Measurements from ENCODE around the gene GBGT1. TPM values are rescaled to one million over a fixed set of nuclear protein-coding genes. Genes with fewer than 3 reads are reported as not detected.

Gene GBGT1
- total and polyA plus RNA-seq, 4 donors, result 6.1 to 42.9 (median 23.2) TPM

DNA sequence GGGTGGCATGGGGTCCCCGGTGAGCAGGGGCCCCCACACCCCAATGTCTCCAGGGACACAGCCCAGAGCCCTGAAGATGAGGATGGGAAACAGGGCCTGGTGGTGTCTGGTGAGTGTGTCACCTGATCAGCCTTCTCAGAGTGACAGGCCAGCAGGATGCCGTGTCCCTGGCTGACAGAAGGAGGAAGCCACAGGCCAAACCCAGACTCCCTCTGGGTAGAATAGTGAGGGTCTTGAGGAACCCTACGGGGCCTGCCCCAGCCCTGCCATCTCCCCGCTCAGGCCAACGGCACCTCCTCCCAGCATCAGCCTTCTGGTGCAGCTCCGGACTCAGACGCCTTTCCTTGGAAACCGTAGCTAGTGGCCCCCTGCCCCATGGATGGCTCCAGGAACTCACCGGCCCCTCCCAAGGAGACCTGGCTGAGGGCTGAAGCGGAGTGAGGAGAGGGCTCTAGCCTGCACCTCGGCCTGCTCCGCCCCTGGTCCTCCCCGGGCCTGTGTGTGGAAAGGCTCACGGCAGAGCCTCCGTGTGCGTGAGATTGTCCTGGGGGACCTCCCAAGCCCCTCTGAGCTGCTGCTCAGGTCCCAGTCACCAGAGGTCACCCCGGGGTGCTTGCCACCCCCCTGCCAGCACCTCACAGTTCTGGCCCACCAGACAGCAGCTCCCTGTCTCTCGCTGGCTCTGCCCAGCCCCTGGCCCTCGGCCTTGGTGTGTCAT, 48.7 kb downstream of the GBGT1 start:
- no peak for ATAC-seq (ENCODE audit: insufficient read depth, low FRiP score)
- H3K27ac ChIP-seq (ENCODE audit: low read depth in 1 of 2, low read length in 1 of 2), result peak overlapping the region; percentile 66 to 85
- WGBS, 2 donors, result 75 to 80% methylated on average over 19 of the region's 19 CpGs
- H3K36me3 ChIP-seq (ENCODE audit: control insufficient read depth in 4 of 4, insufficient read depth in 4 of 4, low read length in 4 of 4), result peaks cover 0 to 7% (median 5%) of the 10 kb centered on the region in 4 donors
- H3K27me3 ChIP-seq (ENCODE audit: control insufficient read depth in 3 of 3, insufficient read depth in 3 of 3, low read length in 2 of 3), result no peaks in the 10 kb centered on the region
- H3K9ac ChIP-seq (ENCODE audit: insufficient read depth in 1 of 2, low read length in 2 of 2), result no peak overlapping the region
- TF ChIP-seq CTCF (IDR thresholded peaks at IDR 0.05; ENCODE audit: control extremely low read depth, extremely low read depth), result no peak
- no peak overlapping the region for H3K4me3 ChIP-seq
- H3K9me3 ChIP-seq (ENCODE audit: control insufficient read depth in 4 of 4, insufficient read depth in 3 of 4, low read length in 3 of 4), result no peaks in the 10 kb centered on the region
- H3K4me1 ChIP-seq (ENCODE audit: control insufficient read depth in 5 of 5, insufficient read depth in 5 of 5, low read length in 5 of 5), result peaks cover 10 to 63% (median 24%) of the 10 kb centered on the region in 5 donors
- no peak for DNase-seq

DNA sequence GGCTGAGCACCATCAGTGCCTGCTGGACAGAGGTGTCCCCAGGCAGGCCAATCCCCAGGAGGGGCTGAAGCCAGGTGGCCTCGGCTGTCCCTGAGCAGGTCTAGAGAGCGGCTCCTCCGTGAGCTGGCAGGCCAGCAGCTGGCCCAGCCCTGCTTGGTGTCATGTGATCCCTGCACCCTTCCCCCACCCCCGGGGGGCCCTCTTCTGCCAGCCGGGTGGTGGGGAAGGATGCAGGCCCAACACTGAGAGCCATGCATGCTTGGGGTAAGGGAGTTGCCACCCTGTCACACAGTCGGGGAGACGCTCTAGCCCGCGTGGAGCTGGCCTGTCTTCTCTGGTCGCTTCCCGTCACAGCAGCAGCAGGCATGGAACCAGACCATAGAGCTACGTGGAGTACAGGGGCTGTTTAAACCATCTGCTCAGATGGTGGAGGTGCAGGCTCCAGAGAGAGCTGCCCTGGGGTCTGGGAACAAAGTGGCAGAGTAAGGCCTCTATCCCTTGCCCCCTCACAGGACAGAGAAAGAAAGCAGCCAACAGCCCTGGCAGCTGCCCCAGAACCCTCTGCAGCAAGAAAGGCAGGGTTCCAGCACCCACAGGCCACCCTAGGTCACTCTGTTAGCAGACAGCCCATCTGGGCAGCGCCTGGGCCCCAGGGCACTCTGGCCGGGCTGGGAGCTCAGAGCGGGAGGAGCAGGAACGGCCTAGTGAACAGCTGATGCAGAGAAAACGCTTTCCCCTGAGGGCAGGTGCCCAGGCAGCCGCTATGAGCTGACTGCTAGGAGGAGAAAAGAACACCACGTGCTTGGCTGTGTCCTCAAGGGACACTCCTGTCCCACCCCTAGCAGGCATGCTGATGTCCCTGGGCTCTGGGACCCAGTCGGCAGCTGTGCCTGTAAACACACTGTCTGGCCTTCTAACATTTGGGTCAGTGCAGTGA, 49.5 kb downstream of the GBGT1 start:
- peaks cover 0 to 12% (median 8%) of the 10 kb centered on the region in 4 donors for H3K36me3 ChIP-seq (ENCODE audit: control insufficient read depth in 4 of 4, insufficient read depth in 4 of 4, low read length in 4 of 4)
- no peak overlapping the region for H3K9ac ChIP-seq (ENCODE audit: insufficient read depth in 1 of 2, low read length in 2 of 2)
- DNase-seq, result peak in 2 of 3 donors; percentile 18 to 38
- H3K27me3 ChIP-seq (ENCODE audit: control insufficient read depth in 3 of 3, insufficient read depth in 3 of 3, low read length in 2 of 3), result no peaks in the 10 kb centered on the region
- H3K9me3 ChIP-seq (ENCODE audit: control insufficient read depth in 4 of 4, insufficient read depth in 3 of 4, low read length in 3 of 4), result no peaks in the 10 kb centered on the region
- WGBS, 2 donors, result 36 to 38% methylated on average over 20 of the region's 20 CpGs
- H3K4me1 ChIP-seq (ENCODE audit: control insufficient read depth in 5 of 5, insufficient read depth in 5 of 5, low read length in 5 of 5), result peaks cover 10 to 59% (median 23%) of the 10 kb centered on the region in 5 donors
- no peak for ATAC-seq (ENCODE audit: insufficient read depth, low FRiP score)
- no peak overlapping the region for H3K4me3 ChIP-seq
- no peak for TF ChIP-seq CTCF (IDR thresholded peaks at IDR 0.05; ENCODE audit: control extremely low read depth, extremely low read depth)
- peak overlapping the region; percentile 66 to 85 for H3K27ac ChIP-seq (ENCODE audit: low read depth in 1 of 2, low read length in 1 of 2)

DNA sequence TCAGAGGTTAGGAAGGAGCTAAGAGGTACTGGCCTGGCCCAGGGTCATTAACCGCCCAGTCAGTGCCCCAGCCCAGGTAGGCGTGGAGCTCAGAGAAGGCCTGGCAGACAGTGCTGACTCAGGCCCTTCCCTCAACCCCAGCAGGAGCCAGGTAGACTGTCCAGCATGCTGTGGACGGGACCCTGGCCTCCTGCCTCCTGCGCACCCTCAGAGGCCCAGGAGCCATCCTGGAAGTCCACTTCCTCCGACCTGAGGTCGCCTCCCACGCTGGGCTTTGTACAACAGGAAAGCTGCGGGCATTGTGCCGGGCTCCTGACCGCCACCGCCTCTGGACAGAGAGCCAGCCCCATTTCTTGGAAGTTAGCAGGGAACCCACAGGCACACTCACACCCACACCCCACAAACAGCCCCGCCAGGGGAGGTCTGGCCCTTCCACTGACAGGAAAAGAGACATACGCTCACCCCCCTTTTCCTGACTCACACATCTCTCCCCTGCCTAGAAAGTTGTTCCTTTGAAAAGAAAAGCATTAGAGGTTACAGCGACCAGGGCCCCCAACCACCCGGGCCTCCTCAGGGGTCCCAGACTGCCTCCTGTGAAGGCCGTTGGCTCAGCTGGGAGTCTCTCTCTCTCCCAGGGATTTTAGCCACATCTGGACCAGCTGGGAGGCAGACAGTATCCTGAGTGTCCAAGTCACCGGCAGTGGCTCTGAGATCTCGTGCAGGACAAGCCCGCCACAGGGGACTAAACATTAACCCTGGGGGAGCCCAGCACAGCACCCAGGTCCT, 50.4 kb downstream of the GBGT1 start:
- ATAC-seq (ENCODE audit: insufficient read depth, low FRiP score), result peak; percentile 47
- H3K27ac ChIP-seq (ENCODE audit: low read depth in 1 of 2, low read length in 1 of 2), result peak overlapping the region; percentile 66 to 85
- DNase-seq, result no peak
- H3K9me3 ChIP-seq (ENCODE audit: control insufficient read depth in 4 of 4, insufficient read depth in 3 of 4, low read length in 3 of 4), result no peaks in the 10 kb centered on the region
- no peaks in the 10 kb centered on the region for H3K27me3 ChIP-seq (ENCODE audit: control insufficient read depth in 3 of 3, insufficient read depth in 3 of 3, low read length in 2 of 3)
- WGBS, 2 donors, result 42 to 50% methylated on average over 19 of the region's 19 CpGs
- H3K4me1 ChIP-seq (ENCODE audit: control insufficient read depth in 5 of 5, insufficient read depth in 5 of 5, low read length in 5 of 5), result peaks cover 5 to 57% (median 15%) of the 10 kb centered on the region in 5 donors
- no peak overlapping the region for H3K4me3 ChIP-seq
- no peak for TF ChIP-seq CTCF (IDR thresholded peaks at IDR 0.05; ENCODE audit: control extremely low read depth, extremely low read depth)
- H3K9ac ChIP-seq (ENCODE audit: insufficient read depth in 1 of 2, low read length in 2 of 2), result no peak overlapping the region
- H3K36me3 ChIP-seq (ENCODE audit: control insufficient read depth in 4 of 4, insufficient read depth in 4 of 4, low read length in 4 of 4), result peaks cover 0 to 21% (median 9%) of the 10 kb centered on the region in 4 donors
